ENCODE results near the gene LMF1.

The LMF1 gene

GRCh38 chr16:877242-878071 lies 93.3 kb downstream of the LMF1 start:
- no peak for FAIRE-seq

- FAIRE-seq, result no peak
Observed at GRCh38 chr16:876523-877241, 94.1 kb downstream of the LMF1 start.

- FAIRE-seq, result no peak
Observed at GRCh38 chr16:876041-876335, 94.8 kb downstream of the LMF1 start.

GRCh38 chr16:875182-876040 lies 95.4 kb downstream of the LMF1 start:
- no peak for FAIRE-seq

GRCh38 chr16:874366-875181 lies 96.2 kb downstream of the LMF1 start:
- no peak for FAIRE-seq

- no peak for FAIRE-seq
Observed at GRCh38 chr16:873889-874288, 96.9 kb downstream of the LMF1 start.

- no peak for FAIRE-seq
Observed at GRCh38 chr16:873243-873661, 97.5 kb downstream of the LMF1 start.

- no peak for FAIRE-seq
Observed at GRCh38 chr16:872436-873242, 98.1 kb downstream of the LMF1 start.

- no peak for FAIRE-seq
Observed at GRCh38 chr16:871562-872345, 99.0 kb downstream of the LMF1 start.

GRCh38 chr16:870856-871561 lies 99.8 kb downstream of the LMF1 start:
- FAIRE-seq, result no peak

- no peak for FAIRE-seq
Observed at GRCh38 chr16:869823-870641, 100.8 kb downstream of the LMF1 start.

- FAIRE-seq, result no peak
Observed at GRCh38 chr16:868846-869822, 101.7 kb downstream of the LMF1 start.

GRCh38 chr16:868386-868755 lies 102.4 kb downstream of the LMF1 start:
- no peak for FAIRE-seq

GRCh38 chr16:867421-868385 lies 103.1 kb downstream of the LMF1 start:
- no peak for FAIRE-seq

- no peak for FAIRE-seq
Observed at GRCh38 chr16:866252-866896, 104.4 kb downstream of the LMF1 start.

- no peak for FAIRE-seq
Observed at GRCh38 chr16:865026-865425, 105.8 kb downstream of the LMF1 start.
